Cardiac muscle cell (in vitro differentiated cells and primary cell): Measurements from ENCODE around the gene KBTBD7. TPM values are rescaled to one million over a fixed set of nuclear protein-coding genes. Genes with fewer than 3 reads are reported as not detected.

Source experiments
- DNase-seq, 2 donors: peaks; one replicate each; pipeline versions ENCODE4 v3.0.0 to v3.0.0-alpha.2; 2010 to 2017; ENCODE audit warnings: low read depth in 1 of 2, low spot score in 1 of 2
- H3K27ac ChIP-seq: fragments of 200-600 bp; sonication (generic); 2 replicates; pipeline ENCODE4 v1.5.1; 2016
- H3K27me3 ChIP-seq: fragments of 200-600 bp; sonication (generic); 2 replicates; pipeline ENCODE4 v1.6.0; 2016; ENCODE audit warnings: control low read depth
- H3K36me3 ChIP-seq: fragments of 200-600 bp; sonication (generic); 2 replicates; pipeline ENCODE4 v1.5.1; 2016; ENCODE audit warnings: control low read depth
- H3K4me1 ChIP-seq: fragments of 200-600 bp; sonication (generic); 2 replicates; pipeline ENCODE4 v1.8.1; 2017; ENCODE audit warnings: low read depth, mild to moderate bottlenecking, mixed run types
- H3K4me3 ChIP-seq: fragments of 200-600 bp; sonication (generic); 2 replicates; pipeline ENCODE4 v1.5.1; 2016; ENCODE audit warnings: mild to moderate bottlenecking
- H3K9me3 ChIP-seq: fragments of 200-600 bp; sonication (generic); 2 replicates; pipeline ENCODE4 v1.5.1; 2017; ENCODE audit warnings: low read depth, mild to moderate bottlenecking, control low read depth
- polyA plus RNA-seq: library from polyadenylated mRNA; unstranded; fragments of >200 nt; fragmentation: Nextera tagmentation; extraction: Ambion mirVana; gene quantifications from 2 replicates; pipeline ENCODE4 v1.2.1, GENCODE V29; 2016
- total RNA-seq: library from RNA; depleted of rRNA; stranded (reverse); fragments of >200 nt; gene quantifications from 2 replicates; pipeline ENCODE4 v1.2.3, GENCODE V29; 2016
- TF ChIP-seq, protein P1 (sequence below): IDR thresholded peaks from 2 replicates; pipeline ENCODE4 v1.5.1; 2012; ENCODE audit warnings: low read depth, mild to moderate bottlenecking, low read length

The KBTBD7 gene
- total and polyA plus RNA-seq, 2 experiments from 2014 or later, result 9.5 to 15.5 TPM

- Histone ChIP-seq H3K4me3 (no peak overlapping the region), H3K27me3 (no peaks in the 10 kb centered on the region), H3K36me3 (no peaks in the 10 kb centered on the region), H3K9me3 (no peaks in the 10 kb centered on the region), H3K4me1 (no peaks in the 10 kb centered on the region), H3K27ac (no peak overlapping the region)
- TF ChIP-seq, protein P1, sequence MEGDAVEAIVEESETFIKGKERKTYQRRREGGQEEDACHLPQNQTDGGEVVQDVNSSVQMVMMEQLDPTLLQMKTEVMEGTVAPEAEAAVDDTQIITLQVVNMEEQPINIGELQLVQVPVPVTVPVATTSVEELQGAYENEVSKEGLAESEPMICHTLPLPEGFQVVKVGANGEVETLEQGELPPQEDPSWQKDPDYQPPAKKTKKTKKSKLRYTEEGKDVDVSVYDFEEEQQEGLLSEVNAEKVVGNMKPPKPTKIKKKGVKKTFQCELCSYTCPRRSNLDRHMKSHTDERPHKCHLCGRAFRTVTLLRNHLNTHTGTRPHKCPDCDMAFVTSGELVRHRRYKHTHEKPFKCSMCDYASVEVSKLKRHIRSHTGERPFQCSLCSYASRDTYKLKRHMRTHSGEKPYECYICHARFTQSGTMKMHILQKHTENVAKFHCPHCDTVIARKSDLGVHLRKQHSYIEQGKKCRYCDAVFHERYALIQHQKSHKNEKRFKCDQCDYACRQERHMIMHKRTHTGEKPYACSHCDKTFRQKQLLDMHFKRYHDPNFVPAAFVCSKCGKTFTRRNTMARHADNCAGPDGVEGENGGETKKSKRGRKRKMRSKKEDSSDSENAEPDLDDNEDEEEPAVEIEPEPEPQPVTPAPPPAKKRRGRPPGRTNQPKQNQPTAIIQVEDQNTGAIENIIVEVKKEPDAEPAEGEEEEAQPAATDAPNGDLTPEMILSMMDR, result no peak
- DNase-seq, result no peak
These were observed 37.2 kb downstream of the KBTBD7 start for GRCh38 chr13:41157048-41157717.

- DNase-seq, result no peak
- Histone ChIP-seq H3K36me3 (no peaks in the 10 kb centered on the region), H3K27me3 (no peaks in the 10 kb centered on the region), H3K9me3 (no peaks in the 10 kb centered on the region), H3K27ac (no peak overlapping the region), H3K4me3 (no peak overlapping the region), H3K4me1 (no peaks in the 10 kb centered on the region)
- TF ChIP-seq, protein P1, result no peak
These were observed 37.7 kb downstream of the KBTBD7 start for GRCh38 chr13:41156620-41157019.

- no peak overlapping the region for H3K27ac ChIP-seq
- H3K4me3 ChIP-seq, result no peak overlapping the region
- no peaks in the 10 kb centered on the region for H3K4me1 ChIP-seq
- no peak for DNase-seq
- TF ChIP-seq, protein P1, result no peak
- H3K36me3 ChIP-seq, result no peaks in the 10 kb centered on the region
- no peaks in the 10 kb centered on the region for H3K27me3 ChIP-seq
- no peaks in the 10 kb centered on the region for H3K9me3 ChIP-seq
These were observed 40.3 kb downstream of the KBTBD7 start for GRCh38 chr13:41154042-41154441.

- no peaks in the 10 kb centered on the region for H3K4me1 ChIP-seq
- H3K9me3 ChIP-seq, result no peaks in the 10 kb centered on the region
- TF ChIP-seq, protein P1, result no peak
- DNase-seq, result no peak
- H3K27me3 ChIP-seq, result no peaks in the 10 kb centered on the region
- H3K36me3 ChIP-seq, result no peaks in the 10 kb centered on the region
- H3K27ac ChIP-seq, result no peak overlapping the region
- no peak overlapping the region for H3K4me3 ChIP-seq
These were observed 42.4 kb downstream of the KBTBD7 start for GRCh38 chr13:41152005-41152404.

- no peak for DNase-seq
- Histone ChIP-seq H3K27me3 (no peaks in the 10 kb centered on the region), H3K4me3 (no peak overlapping the region), H3K27ac (no peak overlapping the region), H3K4me1 (no peaks in the 10 kb centered on the region), H3K9me3 (peaks cover 3% of the 10 kb centered on the region), H3K36me3 (no peaks in the 10 kb centered on the region)
- TF ChIP-seq, protein P1, result no peak
These were observed 44.3 kb downstream of the KBTBD7 start for GRCh38 chr13:41150058-41150457.
